Tongue (tissue), 2 donors: ENCODE measurements around the gene PTCSC3. TPM values are rescaled to one million over a fixed set of nuclear protein-coding genes. Genes with fewer than 3 reads are reported as not detected.
"Not testable (repeated sequence)": the region's sequence is repeated elsewhere in the genome, so short reads cannot be mapped to it uniquely, and the experiment has no call there.

Source experiments
- DNase-seq: peaks from one replicate; pipeline ENCODE4 v3.0.0-alpha.2; 2015
- total RNA-seq: library from RNA; depleted of rRNA; stranded (reverse); fragments of >200 nt; gene quantifications from one replicate; pipeline ENCODE4 v1.2.3, GENCODE V29; 2014

Gene PTCSC3
- total RNA-seq, 1 donor from 2014 or later = not detected

GRCh38 chr14:36173161-36173560, 3.4 kb downstream of the PTCSC3 start:
- no peak for DNase-seq

GRCh38 chr14:36171607-36172006, 4.9 kb downstream of the PTCSC3 start:
- no peak for DNase-seq

- DNase-seq = no peak
These were observed 9.1 kb downstream of the PTCSC3 start for GRCh38 chr14:36167431-36167830.

DNA sequence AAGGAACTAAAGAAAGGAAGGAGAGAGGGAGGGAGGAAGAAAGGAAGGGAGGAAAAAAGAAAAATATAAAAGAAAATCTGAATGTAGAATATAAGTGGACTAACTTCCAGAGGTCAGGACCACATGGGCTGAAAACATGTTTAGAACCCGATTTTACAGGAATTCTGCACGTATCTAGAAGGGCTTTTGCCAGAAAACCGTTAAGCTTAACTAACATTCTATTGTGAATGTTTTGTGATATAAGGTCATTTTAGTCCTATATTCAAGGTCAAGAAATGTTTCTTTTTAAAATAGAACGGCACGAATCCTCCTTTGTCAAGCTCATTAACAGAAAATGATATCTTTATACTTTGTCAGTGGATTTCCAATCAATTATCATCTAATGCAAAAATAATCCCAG, 13.1 kb downstream of the PTCSC3 start:
- no peak for DNase-seq

DNA sequence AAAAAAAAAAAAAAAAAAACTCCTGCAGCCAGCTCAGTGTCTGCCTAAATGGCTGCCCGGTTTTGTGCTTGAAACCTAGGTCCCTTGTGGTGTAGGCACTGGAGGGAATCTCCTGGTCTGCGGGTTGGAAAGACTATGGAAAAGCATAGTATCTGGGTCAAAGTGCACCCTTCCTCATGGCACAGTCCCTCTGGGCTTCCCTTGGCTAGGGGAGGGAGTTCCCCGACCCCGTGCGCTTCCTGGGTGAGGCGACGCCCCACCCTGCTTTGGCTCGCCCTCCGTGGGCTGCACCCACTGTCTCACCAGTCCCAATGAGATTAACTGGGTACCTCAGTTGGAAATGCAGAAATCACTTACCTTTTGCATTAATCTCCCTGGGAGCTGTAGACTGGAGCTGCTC, 14.3 kb downstream of the PTCSC3 start:
- DNase-seq = no peak

DNA sequence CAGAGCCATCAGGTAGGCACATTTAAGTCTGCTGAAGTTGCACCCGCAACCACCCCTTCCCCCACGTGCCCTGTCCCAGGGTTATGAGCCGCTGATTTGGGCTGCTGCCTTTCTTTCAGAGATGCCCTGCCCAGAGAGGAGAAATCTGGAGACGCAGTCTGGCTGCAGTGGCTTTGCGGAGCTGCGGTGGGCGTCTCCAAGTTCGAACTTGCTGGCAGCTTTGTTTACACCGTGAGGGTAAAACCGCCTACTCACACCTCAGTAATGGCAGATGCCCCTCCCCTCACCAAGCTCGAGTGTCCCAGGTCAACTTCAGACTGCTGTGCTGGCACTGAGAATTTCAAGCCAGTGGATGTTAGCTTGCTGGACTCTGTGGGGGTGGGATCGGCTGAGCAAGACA, 14.7 kb downstream of the PTCSC3 start:
- DNase-seq = no peak

DNA sequence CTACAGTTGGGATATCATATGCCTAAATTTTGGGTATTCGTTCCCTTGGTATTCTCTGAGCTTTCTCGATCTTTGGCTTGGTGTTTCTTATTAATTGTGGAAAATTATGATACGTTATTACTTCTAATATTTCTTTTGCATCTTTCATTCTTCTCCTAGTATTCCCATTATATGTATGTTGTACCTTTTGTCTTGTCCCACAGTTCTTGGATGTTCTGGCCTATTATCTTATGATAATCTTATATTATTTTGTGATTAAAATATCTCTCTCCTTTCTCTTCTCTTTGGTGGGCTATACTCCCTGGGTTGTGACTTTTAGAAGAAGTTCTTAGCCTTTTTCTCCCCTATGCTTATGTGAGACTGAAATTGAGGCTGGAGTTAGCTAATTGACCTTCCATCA, 25.2 kb downstream of the PTCSC3 start:
- DNase-seq = no peak

GRCh38 chr14:36134038-36134437, 42.5 kb downstream of the PTCSC3 start:
- no peak for DNase-seq

DNA sequence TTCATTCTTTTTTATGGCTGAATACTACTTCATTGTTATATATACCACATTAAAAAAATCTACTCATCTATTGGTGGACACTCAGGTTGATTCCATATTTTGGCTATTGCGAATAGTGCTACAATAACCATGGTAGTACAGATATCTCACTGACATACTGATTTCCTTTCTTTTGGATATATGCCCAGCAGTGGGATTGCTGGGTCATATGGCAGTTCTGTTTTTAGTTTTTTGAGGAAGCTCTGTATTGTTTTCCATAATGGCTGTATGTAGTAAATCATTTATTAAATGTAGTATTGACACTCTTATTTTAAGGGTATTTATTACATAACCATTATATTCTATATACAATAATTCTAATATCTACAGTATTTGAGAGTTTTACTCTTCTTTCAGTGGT, 43.7 kb downstream of the PTCSC3 start:
- DNase-seq = no peak

DNA sequence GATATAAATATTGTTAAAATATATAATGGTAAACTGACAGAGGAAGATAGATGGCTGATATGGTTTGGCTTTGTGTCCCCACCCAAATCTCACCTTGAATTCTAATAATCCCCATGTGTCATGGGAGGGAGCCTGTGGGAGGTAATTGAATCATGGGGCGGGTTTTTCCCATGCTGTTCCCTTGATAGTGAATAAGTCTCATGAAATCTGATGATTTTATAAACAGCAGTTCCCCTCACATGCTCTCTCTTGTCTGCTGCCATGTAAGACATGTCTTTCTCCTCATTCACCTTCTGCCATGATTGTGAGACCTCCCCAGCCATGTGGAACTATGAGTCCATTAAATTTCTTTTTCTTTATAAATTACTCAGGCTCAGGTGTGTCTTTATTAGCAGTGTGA, 46.3 kb downstream of the PTCSC3 start:
- DNase-seq = no peak

GRCh38 chr14:36129181-36129580, 47.3 kb downstream of the PTCSC3 start:
- DNase-seq = no peak

DNA sequence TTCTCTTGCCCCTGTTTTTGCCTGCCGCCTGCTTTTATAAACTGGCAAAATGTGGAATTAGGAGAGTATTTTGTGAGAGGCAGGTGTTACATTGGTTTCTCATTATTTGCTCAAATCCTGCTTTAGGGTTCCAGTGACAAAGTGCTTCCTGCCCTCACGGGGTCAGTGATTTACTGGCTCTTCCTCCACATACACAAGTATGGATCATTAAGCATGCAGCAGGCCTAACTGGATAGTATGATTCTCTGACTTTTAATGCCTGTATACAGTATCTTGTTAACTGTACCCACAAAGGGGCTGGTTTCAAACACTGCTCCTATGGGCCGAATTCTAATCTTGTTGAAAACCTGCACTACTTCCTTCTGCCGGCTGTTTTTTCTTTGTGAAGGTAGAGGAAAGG, 63.2 kb downstream of the PTCSC3 start:
- no peak for DNase-seq

DNA sequence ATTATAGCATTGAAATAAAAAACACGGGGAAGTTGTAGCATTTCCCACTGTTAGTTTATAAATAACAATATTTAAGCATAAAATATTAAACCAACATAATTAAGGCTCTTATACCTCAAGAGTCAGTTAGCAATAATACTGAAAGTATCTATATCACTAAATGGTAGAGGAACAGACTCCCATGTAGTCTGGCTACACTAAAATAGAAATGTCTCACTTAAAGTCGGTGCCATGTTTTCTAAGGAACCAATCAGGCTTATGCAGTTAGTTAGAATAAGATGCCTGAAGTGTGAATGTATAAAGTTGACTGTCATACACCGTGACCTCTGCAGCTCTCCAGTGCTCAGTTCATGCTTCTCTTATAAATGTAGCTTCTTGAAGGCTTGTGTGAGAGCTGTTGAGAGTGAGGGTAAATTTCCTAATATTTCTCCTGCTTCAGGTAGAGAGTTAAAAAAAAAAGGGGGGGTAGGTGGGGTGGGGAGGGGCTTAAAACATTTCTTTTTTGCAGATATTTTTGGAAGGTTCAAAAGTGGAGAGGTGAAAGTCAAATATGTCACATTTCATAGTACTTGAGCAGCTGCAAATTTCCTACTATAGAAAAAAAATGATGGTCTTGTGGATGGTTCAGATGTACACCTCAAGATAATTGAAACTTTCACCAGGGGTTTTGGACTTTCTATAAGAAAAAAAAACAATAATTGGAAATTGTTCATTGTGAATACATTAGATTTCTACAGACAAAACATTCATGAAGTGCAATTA, 64.5 kb downstream of the PTCSC3 start:
- no peak for DNase-seq

DNA sequence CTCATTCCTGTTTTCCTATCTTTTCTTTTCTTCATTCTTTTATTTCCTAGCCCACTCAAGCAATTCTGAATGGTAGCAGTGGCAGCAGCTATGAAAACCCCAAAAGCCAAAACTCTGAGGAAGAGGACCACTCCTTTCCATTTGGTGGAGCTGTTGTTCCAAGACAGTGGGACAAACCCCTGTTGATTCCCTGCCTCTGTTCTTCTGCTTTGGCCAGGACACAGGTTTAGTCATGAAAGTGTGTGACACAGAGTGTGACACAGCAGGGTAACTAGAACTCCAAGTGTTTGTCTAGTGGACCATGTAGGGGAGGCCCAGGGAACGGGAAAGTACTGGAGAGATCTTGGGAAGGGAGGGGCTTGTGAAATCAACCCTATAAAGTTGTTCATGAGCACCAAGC, 71.1 kb downstream of the PTCSC3 start:
- no peak for DNase-seq

- not testable (repeated sequence) for DNase-seq
These were observed 72.3 kb downstream of the PTCSC3 start for GRCh38 chr14:36104258-36104657.

GRCh38 chr14:36099619-36100018, 76.9 kb downstream of the PTCSC3 start:
- no peak for DNase-seq

- no peak for DNase-seq
These were observed 79.2 kb downstream of the PTCSC3 start for GRCh38 chr14:36097356-36097755.

GRCh38 chr14:36096090-36096489, 80.4 kb downstream of the PTCSC3 start:
- DNase-seq = no peak

DNA sequence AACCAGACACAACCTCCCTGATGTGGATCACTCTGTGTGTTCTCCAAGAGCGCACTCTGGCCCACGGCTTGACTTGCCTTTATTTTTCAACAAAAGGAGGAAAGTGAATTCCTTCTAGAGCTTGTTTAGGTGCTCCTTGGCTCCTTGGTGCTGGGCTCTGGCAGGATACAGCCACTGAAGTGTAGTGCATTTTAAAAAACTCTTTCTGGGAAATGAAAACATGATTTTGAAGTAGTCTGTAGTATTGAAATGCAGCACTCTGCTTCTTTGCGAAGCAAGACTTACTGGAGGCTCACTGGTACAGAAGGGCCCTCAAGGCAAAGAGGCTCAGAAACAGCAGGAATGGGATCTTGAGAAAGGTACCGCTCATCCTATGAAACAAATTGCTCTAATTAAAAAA, 81.6 kb downstream of the PTCSC3 start:
- DNase-seq = no peak

GRCh38 chr14:36091096-36091495, 85.4 kb downstream of the PTCSC3 start:
- no peak for DNase-seq

- no peak for DNase-seq
These were observed 89.1 kb downstream of the PTCSC3 start for GRCh38 chr14:36087411-36087810.

DNA sequence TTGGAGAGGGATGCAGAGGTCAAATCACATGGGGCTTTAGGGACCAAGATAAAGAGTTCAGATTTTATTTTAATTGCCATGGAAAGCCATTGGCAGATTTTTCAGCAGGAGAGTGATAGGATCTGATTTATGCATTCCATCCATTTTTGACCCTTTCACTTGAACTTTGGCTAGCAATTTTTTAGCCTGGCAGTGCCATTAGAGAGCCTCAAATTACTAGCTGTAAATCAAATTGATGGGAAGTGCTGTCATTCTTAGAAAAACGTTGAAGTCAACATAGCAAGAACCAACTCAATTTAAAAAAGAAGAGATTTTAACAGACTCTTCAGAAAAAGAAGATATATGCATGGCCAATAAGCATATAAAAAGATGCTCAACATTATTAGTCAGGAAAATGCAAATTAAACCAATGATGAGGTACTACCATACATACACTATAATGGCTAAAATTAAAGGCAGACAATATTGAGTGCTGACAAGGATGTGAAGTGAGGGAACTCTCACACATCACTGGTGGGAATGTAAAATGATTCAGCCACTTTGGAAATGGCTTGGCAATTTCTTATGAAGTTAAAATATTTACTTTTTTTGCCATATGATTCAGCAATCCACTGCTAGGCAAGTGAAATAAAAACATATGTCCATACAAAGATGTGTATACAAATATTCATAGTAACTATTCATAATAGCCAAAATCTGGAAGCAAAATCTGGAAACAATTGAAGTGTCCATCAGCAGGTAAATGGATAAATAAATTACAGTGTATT, 89.7 kb downstream of the PTCSC3 start:
- no peak for DNase-seq

DNA sequence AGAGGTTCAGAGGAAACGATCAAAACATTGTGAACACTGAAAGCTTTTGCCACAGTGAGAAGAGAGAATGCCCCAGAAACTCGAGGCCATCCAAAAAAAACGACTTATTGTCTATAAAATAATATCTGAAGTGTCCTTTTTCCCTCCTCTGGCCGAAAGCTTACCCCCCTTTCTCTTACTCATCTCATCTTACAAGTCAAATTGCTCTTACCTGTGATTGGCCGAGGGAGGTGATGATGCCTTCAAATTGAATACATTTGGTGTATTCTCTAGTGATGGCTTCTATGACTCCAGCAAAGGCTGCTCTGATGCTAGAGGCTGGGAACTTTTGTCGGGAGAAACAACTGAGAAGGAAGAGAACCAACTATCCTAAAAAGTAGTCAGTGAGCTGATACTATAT, 90.7 kb downstream of the PTCSC3 start:
- DNase-seq = no peak
